ENCODE results near the gene ELMOD1. TPM values are rescaled to one million over a fixed set of nuclear protein-coding genes. Genes with fewer than 3 reads are reported as not detected.

The ELMOD1 gene
- total and polyA plus RNA-seq, 2 donors from 2014 or later, result 0.47 to 2.6 TPM

DNA sequence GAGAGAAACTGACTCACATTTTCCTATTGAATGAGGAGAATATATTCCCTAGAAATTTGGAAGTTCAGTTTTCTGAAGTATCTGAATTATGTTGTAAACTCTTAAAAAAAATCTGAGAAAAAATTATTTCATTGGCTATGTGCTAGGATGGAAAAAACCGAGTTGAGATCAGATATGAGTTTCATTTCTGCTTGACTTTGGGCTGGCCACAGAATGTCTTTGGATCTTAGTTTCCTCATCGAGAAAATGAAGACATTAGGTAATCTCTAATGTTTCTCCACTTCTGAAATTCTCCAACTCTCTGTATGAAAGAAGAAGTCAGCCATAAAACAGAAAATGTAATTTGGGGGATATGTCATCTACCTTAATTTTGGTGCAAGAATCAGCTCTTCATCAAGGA lies 92.1 kb downstream of the ELMOD1 start:
- no peak for FAIRE-seq

DNA sequence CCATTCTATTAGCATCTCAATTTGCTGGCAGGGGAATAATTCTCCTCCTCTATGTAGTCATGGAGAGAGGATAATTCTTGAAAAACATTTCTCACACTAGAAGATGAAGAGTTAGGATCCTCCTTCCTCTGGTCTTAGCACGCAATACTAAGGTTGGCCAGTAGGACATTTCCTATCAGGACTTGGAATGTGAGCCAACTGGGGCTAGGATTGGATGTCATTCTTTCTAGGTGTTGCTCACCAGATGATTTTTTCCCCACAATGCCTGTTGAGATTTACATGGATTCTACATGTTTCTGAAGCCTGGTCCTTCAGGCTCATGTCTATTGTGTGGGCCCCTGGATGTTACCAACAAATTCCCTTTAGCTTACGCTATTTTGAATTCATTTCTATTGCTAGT lies 92.9 kb downstream of the ELMOD1 start:
- TF ChIP-seq, protein P1, sequence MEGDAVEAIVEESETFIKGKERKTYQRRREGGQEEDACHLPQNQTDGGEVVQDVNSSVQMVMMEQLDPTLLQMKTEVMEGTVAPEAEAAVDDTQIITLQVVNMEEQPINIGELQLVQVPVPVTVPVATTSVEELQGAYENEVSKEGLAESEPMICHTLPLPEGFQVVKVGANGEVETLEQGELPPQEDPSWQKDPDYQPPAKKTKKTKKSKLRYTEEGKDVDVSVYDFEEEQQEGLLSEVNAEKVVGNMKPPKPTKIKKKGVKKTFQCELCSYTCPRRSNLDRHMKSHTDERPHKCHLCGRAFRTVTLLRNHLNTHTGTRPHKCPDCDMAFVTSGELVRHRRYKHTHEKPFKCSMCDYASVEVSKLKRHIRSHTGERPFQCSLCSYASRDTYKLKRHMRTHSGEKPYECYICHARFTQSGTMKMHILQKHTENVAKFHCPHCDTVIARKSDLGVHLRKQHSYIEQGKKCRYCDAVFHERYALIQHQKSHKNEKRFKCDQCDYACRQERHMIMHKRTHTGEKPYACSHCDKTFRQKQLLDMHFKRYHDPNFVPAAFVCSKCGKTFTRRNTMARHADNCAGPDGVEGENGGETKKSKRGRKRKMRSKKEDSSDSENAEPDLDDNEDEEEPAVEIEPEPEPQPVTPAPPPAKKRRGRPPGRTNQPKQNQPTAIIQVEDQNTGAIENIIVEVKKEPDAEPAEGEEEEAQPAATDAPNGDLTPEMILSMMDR (IDR thresholded peaks at IDR 0.05; ENCODE audit: borderline replicate concordance, extremely low read depth, insufficient read depth), result no peak
- intact Hi-C loops (cut with DNase I), result no loop called here
- no peaks in the 10 kb centered on the region for H3K27me3 ChIP-seq (ENCODE audit: control insufficient read depth, insufficient read depth, low read length)
- no peak for DNase-seq
- no peaks in the 10 kb centered on the region for H3K9me3 ChIP-seq (ENCODE audit: control insufficient read depth in 2 of 3, insufficient read depth in 1 of 3, low read length in 3 of 3)
- no peaks in the 10 kb centered on the region for H3K36me3 ChIP-seq (ENCODE audit: control insufficient read depth in 2 of 3, insufficient read depth in 3 of 3, low read length in 3 of 3)
- no peak overlapping the region for H3K4me3 ChIP-seq (ENCODE audit: low read length in 3 of 3)
- no peak for FAIRE-seq
- no peaks in the 10 kb centered on the region for H3K4me1 ChIP-seq (ENCODE audit: control insufficient read depth in 2 of 3, insufficient read depth in 2 of 3, low read depth in 1 of 3, low read length in 3 of 3)
- H3K27ac ChIP-seq (ENCODE audit: low read depth in 2 of 2, low read length in 2 of 2), result no peak overlapping the region
- H3K9ac ChIP-seq (ENCODE audit: low read length in 3 of 3), result no peak overlapping the region

More for the DNA sequence above, 92.1 kb downstream of the ELMOD1 start:
- no peak for DNase-seq
- intact Hi-C loops (cut with DNase I), result no loop called here
- H3K4me1 ChIP-seq (ENCODE audit: control insufficient read depth in 2 of 3, insufficient read depth in 2 of 3, low read depth in 1 of 3, low read length in 3 of 3), result no peaks in the 10 kb centered on the region
- H3K4me3 ChIP-seq (ENCODE audit: low read length in 3 of 3), result no peak overlapping the region
- no peaks in the 10 kb centered on the region for H3K9me3 ChIP-seq (ENCODE audit: control insufficient read depth in 2 of 3, insufficient read depth in 1 of 3, low read length in 3 of 3)
- H3K27me3 ChIP-seq (ENCODE audit: control insufficient read depth, insufficient read depth, low read length), result no peaks in the 10 kb centered on the region
- no peak overlapping the region for H3K27ac ChIP-seq (ENCODE audit: low read depth in 2 of 2, low read length in 2 of 2)
- no peaks in the 10 kb centered on the region for H3K36me3 ChIP-seq (ENCODE audit: control insufficient read depth in 2 of 3, insufficient read depth in 3 of 3, low read length in 3 of 3)
- no peak overlapping the region for H3K9ac ChIP-seq (ENCODE audit: low read length in 3 of 3)
- TF ChIP-seq, protein P1 (IDR thresholded peaks at IDR 0.05; ENCODE audit: borderline replicate concordance, extremely low read depth, insufficient read depth), result no peak

DNA sequence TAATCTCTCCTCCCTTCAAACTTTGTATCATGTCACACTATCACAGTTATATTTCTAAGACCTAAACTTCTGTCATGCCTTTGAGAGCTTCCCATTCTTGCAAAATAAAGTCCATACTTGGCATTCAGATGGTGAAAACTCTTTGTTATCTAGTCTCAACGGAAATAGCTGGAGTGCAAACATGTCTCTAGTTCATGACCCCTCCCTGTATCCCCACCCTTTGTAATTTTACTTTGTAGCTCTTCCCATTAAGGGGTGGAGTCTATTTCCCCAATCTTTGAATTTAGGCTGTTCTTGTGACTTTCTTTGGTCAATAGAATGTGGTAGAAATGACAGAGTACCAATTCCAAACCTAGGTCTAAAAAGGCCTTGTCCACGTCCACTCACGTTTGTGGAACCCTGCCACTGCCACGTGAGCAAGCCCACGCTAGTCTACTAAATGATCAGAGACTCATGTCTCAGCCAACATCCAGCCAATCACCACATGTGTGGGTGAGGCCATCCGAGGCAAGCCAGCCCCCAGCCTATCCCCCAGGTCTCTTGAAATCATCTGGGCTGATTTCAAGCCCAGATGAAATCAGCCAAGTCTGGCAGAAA lies 97.5 kb downstream of the ELMOD1 start:
- Histone ChIP-seq H3K27ac (ENCODE audit: low read depth in 2 of 2, low read length in 2 of 2) (no peak overlapping the region), H3K9ac (ENCODE audit: low read length in 3 of 3) (no peak overlapping the region), H3K4me1 (ENCODE audit: control insufficient read depth in 2 of 3, insufficient read depth in 2 of 3, low read depth in 1 of 3, low read length in 3 of 3) (no peaks in the 10 kb centered on the region), H3K36me3 (ENCODE audit: control insufficient read depth in 2 of 3, insufficient read depth in 3 of 3, low read length in 3 of 3) (no peaks in the 10 kb centered on the region), H3K27me3 (ENCODE audit: control insufficient read depth, insufficient read depth, low read length) (no peaks in the 10 kb centered on the region), H3K4me3 (ENCODE audit: low read length in 3 of 3) (no peak overlapping the region), H3K9me3 (ENCODE audit: control insufficient read depth in 2 of 3, insufficient read depth in 1 of 3, low read length in 3 of 3) (no peaks in the 10 kb centered on the region)
- no peak for DNase-seq
- no peak for FAIRE-seq
- TF ChIP-seq, protein P1 (IDR thresholded peaks at IDR 0.05; ENCODE audit: borderline replicate concordance, extremely low read depth, insufficient read depth), result no peak
- intact Hi-C loops (cut with DNase I), result no loop called here

All from kidney (tissue), 14 donors.